NCI-H82 (cell line): ENCODE results near the gene TBKBP1.

Source experiments
- DNase-seq: peaks from one replicate; lab custom pipeline; 2025; lab: John Stamatoyannopoulos, UW

The TBKBP1 gene

GRCh38 chr17:47713980-47714700 is 20.2 kb downstream of the TBKBP1 start:
- DNase-seq: peak; percentile 24

GRCh38 chr17:47714773-47715396 is 20.9 kb downstream of the TBKBP1 start:
- no peak for DNase-seq

GRCh38 chr17:47715669-47716325 is 21.8 kb downstream of the TBKBP1 start:
- no peak for DNase-seq

- no peak for DNase-seq
These were observed 22.4 kb downstream of the TBKBP1 start for GRCh38 chr17:47716375-47716774.

GRCh38 chr17:47717261-47717697 is 23.3 kb downstream of the TBKBP1 start:
- peak; percentile 22 for DNase-seq

GRCh38 chr17:47717979-47718621 is 24.1 kb downstream of the TBKBP1 start:
- DNase-seq: no peak

GRCh38 chr17:47718634-47719405 is 24.9 kb downstream of the TBKBP1 start:
- peak; percentile 46 for DNase-seq

- no peak for DNase-seq
These were observed 25.6 kb downstream of the TBKBP1 start for GRCh38 chr17:47719411-47720152.

GRCh38 chr17:47720196-47720595 is 26.2 kb downstream of the TBKBP1 start:
- DNase-seq: no peak

- peak; percentile 70 for DNase-seq
These were observed 27.0 kb downstream of the TBKBP1 start for GRCh38 chr17:47720754-47721533.

GRCh38 chr17:47721725-47722124 is 27.8 kb downstream of the TBKBP1 start:
- no peak for DNase-seq

- no peak for DNase-seq
These were observed 30.7 kb downstream of the TBKBP1 start for GRCh38 chr17:47724705-47725104.

- DNase-seq: no peak
These were observed 31.6 kb downstream of the TBKBP1 start for GRCh38 chr17:47725446-47726111.

- no peak for DNase-seq
These were observed 33.1 kb downstream of the TBKBP1 start for GRCh38 chr17:47726796-47727703.

GRCh38 chr17:47727704-47728036 is 33.7 kb downstream of the TBKBP1 start:
- no peak for DNase-seq

GRCh38 chr17:47728214-47728877 is 34.4 kb downstream of the TBKBP1 start:
- DNase-seq: no peak

GRCh38 chr17:47729476-47729875 is 35.5 kb downstream of the TBKBP1 start:
- DNase-seq: no peak

GRCh38 chr17:47730681-47731080 is 36.7 kb downstream of the TBKBP1 start:
- DNase-seq: no peak
